Hematopoietic multipotent progenitor cell treated with erythropoietin and hydrocortisone succinate and interleukin-3 and kit ligand, for 4 days (in vitro differentiated cells): ENCODE data around the gene SLC39A11.

Experiments used
- DNase-seq: peaks from one replicate; pipeline ENCODE4 v3.0.0-alpha.2; 2015

Gene SLC39A11

DNA sequence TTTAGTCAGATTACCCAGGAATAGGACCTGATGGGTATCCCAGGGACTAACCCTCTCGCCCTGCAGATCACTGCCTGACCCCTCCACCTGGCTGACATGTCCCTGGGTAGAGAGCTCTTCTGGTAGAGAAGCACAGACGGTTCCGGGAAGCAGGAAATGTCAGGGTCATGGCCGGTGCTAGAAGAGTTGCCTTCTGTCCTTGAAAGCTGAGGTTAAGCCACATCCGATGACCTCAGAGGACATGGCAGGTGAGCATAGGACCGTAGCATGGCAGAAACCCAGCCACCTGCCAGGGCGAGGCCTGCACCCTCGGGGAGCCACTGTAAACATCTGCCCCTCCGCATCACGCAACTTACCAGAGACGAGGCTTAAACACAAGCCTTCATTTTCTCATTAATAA lies 488.0 kb downstream of the SLC39A11 start:
- no peak for DNase-seq

DNA sequence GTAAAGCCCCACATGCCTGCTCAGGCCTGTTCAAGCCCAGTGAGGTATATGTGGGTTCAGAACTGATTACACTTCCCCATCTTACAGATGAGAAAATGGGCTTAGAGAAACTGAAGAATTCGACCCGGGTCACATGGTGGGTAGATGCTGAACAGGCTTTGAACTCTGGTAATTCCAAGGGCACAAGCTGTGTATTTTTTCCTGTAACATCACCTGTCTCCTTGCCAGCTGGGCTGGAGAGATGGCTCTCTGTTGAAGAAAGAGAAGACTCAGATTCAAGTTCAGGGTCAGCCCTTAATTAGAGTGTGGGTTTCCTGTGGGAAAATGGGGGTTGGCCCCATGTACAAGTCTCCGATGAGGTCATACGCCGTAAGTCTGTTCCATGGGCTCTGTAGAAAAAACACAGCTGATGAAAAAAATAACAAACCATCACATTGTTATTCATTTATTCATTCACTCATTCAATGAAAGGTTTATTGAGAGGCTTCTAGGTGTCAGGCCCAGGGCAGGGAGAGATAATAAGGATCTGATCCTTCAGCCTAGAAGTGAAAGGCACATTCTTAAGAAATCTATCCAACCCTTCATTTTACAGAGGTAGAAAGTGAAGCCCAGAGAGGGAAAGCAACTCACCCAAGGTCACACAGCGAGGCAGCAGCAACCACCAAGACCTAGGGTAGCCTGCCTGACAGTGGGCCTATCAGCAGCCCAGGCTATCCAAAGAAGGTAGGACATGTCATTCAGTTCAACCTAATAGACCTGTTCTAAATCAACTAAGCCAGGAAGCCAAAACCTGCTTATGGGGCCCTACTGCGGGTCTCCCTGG lies 488.9 kb downstream of the SLC39A11 start:
- DNase-seq, result no peak

DNA sequence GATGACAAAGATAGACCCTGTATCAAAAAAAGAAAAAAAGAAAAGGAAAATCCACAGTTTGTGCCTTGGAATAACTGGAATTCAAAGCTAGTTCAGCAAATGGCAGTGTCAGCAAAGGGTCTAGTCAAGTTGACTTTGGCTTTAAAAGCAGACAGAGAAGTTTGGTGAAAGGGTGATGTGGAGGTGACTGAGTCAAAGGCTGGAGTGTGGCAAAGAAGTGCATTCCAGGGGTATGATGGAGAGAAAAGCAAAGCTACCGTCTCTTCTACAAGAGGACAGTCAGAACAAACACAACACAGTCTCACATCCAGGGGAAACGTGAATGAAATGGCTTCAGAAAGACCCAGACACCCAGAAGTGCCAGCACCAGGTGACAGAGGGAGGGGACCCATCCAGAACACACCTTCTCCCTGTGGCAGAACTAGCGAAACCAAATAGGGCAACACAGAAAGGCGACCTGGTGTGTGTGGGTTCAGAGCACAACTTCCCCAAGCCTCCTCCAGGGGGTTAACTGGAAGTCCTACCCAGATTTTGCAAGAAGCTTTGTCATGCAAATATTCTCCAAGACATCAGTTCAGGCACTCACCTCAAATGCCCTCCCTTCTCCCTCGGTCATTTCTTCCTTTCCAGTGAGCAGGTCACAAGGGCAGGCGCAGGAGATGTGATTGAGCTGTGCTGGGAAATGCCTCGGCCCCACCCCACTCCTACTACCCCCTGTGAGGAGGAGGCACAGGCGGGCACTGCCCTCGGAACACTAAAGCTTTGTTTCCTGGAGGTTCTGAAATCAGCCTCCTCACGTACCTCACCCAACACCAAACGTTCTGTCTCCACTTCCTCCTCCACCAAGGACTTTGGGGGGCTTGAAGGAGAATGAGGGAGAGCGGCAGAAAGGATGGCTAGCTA lies 489.7 kb downstream of the SLC39A11 start:
- peak; percentile 62 for DNase-seq

DNA sequence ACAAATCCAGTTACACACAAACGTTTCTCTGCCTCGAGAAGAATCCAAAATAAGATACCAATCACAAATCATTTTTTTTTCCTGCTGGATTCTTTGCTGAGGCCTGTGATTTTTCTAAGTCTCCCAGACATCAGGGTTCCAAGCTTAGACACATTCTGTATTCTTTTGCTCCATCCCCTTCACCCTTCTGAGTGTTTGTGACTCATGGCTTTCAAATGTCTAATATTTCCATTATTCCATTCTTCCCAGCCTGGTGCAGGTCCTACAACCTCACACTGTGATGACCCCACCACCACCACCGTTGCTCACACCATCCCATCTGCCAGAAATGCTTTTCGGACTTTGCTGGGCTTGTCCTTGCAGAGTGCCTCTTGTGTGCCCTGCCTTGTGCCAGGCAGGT lies 491.6 kb downstream of the SLC39A11 start:
- DNase-seq, result no peak

DNA sequence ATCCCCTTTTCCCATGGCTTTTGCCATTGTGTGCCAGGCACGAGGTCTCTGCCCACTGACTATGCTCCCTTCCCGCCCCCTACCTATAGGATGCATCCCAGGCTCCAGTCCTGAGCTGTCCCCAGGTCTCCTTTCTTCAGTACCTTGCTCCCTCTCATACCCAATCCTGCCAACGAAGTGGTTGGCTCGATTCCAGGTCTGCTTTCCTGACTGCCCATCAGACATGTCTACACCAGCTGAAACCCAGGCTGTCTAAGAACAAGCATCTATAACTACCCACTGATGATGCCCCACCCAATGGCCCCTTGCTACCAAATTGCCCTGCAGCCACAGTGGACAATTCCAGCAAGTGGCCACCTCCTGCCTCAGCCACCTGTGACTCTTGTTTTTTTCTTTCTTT lies 492.6 kb downstream of the SLC39A11 start:
- DNase-seq, result no peak

DNA sequence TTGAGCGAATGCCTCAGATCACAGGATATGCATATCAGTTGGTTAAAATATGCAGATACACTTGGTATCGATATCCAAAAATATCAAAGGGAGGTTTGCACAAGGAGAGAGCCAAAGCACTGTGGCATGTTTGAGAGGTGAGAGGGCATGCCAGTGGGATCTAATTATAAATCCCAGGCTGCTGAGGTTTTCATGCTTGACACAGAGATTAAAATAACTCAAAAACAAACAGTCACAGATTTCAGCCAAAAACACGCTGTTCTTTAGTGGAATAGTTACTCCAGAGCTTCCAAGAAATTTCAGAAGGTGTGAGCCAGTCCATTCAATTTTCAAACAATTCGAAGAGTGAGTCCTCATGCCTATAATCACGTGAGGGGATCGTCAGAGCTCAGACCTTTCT lies 493.8 kb downstream of the SLC39A11 start:
- no peak for DNase-seq

DNA sequence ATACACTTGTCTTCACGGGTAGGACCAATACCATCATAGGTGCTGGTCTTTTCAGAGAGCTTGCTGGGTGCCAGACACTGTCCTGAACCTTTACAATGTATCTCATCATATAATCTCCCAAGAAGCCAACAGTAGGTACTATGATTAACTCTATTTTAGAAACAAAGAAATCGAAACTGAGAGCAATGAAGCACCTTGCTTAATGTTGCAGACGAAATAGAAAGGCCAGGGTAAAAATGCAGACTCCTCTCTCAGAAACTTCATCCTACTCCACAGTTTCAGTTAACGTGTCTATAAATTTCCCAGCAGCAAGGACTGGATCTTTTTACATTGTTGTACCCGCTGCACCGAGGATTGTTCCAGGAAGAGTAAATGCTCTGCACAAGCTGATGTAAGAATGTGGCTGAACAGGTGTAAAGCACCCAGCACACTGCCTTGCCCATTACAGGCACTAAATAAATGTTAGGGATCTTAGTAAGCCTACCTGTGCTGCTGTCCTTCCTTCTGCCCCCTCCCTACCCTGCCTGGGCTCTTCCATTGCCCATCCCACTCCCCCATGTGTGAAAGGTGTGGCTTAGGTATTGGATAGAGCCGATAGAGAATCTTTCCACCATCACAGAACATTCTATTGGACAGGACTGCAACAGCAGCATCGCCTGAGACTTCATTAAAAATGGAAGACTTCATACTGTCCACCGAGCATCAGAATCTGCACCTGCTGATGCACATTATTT lies 495.0 kb downstream of the SLC39A11 start:
- DNase-seq, result no peak
